ENCODE results near the gene ASTL. TPM values are rescaled to one million over a fixed set of nuclear protein-coding genes. Genes with fewer than 3 reads are reported as not detected.

Gene ASTL
- total RNA-seq, 1 donor from 2014 or later: not detected

DNA sequence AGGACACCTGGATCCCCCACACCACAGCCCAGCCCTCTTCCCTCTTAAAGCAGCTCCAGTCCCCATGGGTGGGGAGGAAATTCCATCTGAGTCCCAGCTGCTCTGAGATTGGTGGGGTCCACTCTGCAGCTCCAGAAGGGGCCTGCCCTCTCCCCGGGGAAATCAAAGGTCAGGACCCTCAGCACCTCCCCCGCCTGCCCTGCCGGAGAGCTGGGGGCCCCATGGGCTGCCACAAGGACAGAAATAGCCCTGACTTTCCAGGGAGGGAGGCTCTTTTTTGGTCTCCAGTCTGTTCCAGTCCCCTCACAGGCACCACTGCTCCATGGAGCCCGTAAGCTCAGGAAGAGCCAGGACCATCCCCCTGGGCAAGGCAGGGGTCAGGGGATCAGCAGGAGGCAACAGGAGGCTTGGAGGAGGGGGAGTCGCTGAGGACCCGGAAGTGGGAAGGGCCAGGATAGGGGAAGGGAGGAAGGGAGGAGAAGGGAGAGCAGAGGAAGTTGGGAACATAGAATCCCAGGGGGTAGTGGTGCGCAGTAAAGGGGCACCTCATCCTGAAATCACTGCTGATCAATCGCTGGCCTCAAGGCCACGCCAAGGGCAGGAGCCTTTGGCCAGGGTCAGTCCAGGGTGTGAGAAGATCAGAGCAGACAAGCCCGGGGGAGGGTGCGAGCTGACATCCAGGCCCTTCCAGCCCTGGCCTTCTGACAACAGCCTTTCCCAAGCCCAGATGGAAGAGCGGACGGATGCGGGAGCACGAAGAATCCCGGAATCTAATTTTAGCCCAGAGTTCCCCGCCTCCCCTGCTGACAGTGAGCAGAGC, 29.6 kb downstream of the ASTL start:
- Mint-ChIP-seq H3K27ac (ENCODE audit: unreplicated experiment) (no peak overlapping the region), H3K27me3 (ENCODE audit: unreplicated experiment) (peaks cover 3% of the 10 kb centered on the region), H3K4me3 (ENCODE audit: unreplicated experiment) (no peak overlapping the region), H3K36me3 (ENCODE audit: low read depth, unreplicated experiment) (peaks cover 5% of the 10 kb centered on the region), H3K9me3 (ENCODE audit: unreplicated experiment) (no peaks in the 10 kb centered on the region), H3K4me1 (ENCODE audit: unreplicated experiment) (peaks cover 10% of the 10 kb centered on the region)
- no peak for DNase-seq (ENCODE audit: low spot score)
- TF ChIP-seq, protein P1, sequence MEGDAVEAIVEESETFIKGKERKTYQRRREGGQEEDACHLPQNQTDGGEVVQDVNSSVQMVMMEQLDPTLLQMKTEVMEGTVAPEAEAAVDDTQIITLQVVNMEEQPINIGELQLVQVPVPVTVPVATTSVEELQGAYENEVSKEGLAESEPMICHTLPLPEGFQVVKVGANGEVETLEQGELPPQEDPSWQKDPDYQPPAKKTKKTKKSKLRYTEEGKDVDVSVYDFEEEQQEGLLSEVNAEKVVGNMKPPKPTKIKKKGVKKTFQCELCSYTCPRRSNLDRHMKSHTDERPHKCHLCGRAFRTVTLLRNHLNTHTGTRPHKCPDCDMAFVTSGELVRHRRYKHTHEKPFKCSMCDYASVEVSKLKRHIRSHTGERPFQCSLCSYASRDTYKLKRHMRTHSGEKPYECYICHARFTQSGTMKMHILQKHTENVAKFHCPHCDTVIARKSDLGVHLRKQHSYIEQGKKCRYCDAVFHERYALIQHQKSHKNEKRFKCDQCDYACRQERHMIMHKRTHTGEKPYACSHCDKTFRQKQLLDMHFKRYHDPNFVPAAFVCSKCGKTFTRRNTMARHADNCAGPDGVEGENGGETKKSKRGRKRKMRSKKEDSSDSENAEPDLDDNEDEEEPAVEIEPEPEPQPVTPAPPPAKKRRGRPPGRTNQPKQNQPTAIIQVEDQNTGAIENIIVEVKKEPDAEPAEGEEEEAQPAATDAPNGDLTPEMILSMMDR (IDR thresholded peaks at IDR 0.05; ENCODE audit: unreplicated experiment): no peak

DNA sequence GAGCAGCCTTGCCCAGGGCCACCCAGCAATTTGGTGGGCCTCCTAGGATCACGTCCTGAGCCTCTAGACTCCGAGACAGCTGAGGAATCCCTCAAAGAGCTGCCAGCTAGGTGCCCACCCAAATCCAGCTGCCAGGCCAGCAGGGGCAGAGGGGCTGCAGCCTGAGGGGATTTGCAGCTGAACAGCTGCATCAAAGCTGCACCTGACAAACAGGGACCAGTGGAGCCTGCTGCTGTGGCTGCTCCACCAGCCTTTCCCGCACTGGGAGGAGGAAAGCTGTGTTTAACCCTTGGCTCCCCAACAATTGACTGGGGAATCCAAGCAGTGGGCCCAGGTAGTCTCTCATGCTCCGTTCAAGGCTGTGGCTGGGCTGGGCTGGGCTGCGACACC, 30.2 kb downstream of the ASTL start:
- Mint-ChIP-seq H3K9me3 (ENCODE audit: unreplicated experiment) (no peaks in the 10 kb centered on the region), H3K4me3 (ENCODE audit: unreplicated experiment) (no peak overlapping the region), H3K4me1 (ENCODE audit: unreplicated experiment) (peaks cover 10% of the 10 kb centered on the region), H3K27ac (ENCODE audit: unreplicated experiment) (no peak overlapping the region), H3K27me3 (ENCODE audit: unreplicated experiment) (peaks cover 3% of the 10 kb centered on the region), H3K36me3 (ENCODE audit: low read depth, unreplicated experiment) (peaks cover 5% of the 10 kb centered on the region)
- DNase-seq (ENCODE audit: low spot score): no peak
- TF ChIP-seq, protein P1 (IDR thresholded peaks at IDR 0.05; ENCODE audit: unreplicated experiment): no peak

DNA sequence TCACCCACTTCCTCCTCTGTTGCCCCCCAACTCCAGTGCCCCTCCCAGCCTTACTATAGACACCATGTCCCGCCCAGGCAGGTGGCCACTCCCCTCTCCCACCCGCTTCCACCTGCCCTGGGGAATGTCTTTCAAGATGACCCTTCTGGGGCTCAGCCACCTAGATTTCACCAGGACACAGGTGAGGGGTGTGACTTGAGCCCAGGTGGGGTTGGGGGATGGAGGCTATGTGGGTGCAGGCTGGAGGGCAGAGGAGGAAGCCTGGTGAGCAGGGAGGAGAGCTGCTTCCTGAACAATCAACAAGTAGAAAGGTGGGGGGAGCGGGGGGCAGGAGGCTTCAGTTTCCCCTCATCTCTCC, 30.6 kb downstream of the ASTL start:
- Mint-ChIP-seq H3K27ac (ENCODE audit: unreplicated experiment) (no peak overlapping the region), H3K27me3 (ENCODE audit: unreplicated experiment) (peaks cover 3% of the 10 kb centered on the region), H3K9me3 (ENCODE audit: unreplicated experiment) (no peaks in the 10 kb centered on the region), H3K36me3 (ENCODE audit: low read depth, unreplicated experiment) (peaks cover 5% of the 10 kb centered on the region), H3K4me1 (ENCODE audit: unreplicated experiment) (peaks cover 10% of the 10 kb centered on the region), H3K4me3 (ENCODE audit: unreplicated experiment) (no peak overlapping the region)
- TF ChIP-seq, protein P1 (IDR thresholded peaks at IDR 0.05; ENCODE audit: unreplicated experiment): no peak
- DNase-seq (ENCODE audit: low spot score): no peak

DNA sequence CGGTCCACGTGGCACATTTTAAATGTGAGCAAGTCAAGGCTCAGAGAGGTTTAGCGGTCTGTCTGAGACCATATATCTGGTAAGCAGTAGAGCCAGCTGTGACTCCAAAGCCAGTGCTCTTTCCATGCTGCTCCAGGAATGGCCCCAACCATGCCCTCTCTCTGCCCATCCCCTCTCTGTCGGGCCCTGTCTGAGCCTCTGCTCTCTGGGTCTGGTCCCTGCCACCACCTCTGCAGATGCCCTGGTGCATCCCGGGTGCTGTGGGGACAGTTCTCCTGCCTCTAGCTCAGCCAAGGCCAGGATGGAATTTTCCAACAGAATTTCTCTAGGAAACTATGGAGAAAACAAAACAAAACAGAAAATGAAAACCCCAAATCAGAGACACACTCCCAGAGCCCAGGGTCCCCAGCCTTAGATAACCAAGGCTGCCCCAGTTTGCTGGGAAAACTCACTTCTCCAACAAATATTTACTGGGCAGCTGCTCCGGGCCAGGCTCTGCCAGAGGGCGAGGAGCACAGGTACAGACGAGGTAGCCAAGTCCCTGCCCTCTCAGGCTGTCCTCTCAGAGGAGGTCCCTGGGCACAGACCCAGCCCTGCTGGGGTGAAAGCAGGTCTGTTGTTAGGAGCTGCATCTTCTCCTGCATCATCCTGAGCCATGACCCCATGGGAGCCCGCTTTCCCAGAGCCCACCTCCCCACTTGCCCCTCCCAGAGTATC, 31.2 kb downstream of the ASTL start:
- Mint-ChIP-seq H3K4me3 (ENCODE audit: unreplicated experiment) (no peak overlapping the region), H3K4me1 (ENCODE audit: unreplicated experiment) (peaks cover 10% of the 10 kb centered on the region), H3K27me3 (ENCODE audit: unreplicated experiment) (peaks cover 5% of the 10 kb centered on the region), H3K9me3 (ENCODE audit: unreplicated experiment) (no peaks in the 10 kb centered on the region), H3K36me3 (ENCODE audit: low read depth, unreplicated experiment) (peaks cover 5% of the 10 kb centered on the region), H3K27ac (ENCODE audit: unreplicated experiment) (no peak overlapping the region)
- TF ChIP-seq, protein P1 (IDR thresholded peaks at IDR 0.05; ENCODE audit: unreplicated experiment): no peak
- DNase-seq (ENCODE audit: low spot score): no peak
